GM21576 (cell line): Measurements from ENCODE around the gene RMND1.
A peak's percentile ranks its signal among the peaks of the same experiment; 100 is the strongest.

Experiments
- ATAC-seq: cut with Tn5 transposase; IDR thresholded peaks from one replicate; pipeline ENCODE4 v1.9.1; 2021; ENCODE audit warnings: mild to moderate bottlenecking, moderate library complexity; ENCODE audit not compliant: unreplicated experiment

Gene RMND1, protein sequence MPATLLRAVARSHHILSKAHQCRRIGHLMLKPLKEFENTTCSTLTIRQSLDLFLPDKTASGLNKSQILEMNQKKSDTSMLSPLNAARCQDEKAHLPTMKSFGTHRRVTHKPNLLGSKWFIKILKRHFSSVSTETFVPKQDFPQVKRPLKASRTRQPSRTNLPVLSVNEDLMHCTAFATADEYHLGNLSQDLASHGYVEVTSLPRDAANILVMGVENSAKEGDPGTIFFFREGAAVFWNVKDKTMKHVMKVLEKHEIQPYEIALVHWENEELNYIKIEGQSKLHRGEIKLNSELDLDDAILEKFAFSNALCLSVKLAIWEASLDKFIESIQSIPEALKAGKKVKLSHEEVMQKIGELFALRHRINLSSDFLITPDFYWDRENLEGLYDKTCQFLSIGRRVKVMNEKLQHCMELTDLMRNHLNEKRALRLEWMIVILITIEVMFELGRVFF

DNA sequence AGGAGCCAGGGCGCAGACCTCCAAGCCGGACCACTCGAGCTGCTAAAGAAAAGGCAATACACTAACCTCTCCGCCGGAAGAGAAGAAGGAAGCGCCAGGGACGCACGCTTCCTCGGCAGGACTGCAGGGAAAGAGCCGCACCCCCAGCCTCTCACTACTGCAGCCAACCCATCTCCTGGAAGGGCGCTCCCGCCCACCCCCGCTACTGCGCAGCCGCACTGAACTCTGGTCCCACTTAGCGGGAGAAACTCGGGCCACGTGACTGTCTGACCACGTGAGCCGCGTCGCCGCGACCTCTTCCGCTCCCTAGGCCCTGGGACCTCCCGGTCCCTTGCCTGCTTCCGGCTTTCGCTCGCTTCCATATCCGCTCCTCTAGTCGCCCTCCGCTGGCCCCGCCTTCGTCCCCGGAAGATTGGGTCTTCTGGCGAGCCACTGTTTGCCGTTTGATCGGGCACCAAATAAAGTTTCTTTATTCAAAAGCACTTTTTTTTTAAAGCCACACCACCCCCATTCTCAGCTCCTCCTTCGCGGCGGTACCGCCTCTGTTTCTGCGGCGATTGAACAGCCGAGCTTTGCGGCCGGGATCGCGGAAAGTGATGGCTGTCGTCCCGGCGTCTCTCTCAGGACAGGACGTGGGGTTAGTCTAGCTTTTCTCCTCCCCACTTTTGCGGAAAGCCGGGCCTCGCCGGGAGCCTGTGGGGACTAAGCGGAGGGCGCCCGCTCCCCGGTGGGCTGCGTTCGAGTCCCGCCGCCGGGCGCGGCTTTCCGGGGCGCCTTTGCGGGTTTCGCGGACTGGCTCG, at the start of gene RMND1:
Gene RMND1 (minus strand): TSS at position 177 of the 800 bp plus-strand sequence. CDS start 6,315 bp downstream, outside the sequence.
- ATAC-seq = peak; percentile 97

DNA sequence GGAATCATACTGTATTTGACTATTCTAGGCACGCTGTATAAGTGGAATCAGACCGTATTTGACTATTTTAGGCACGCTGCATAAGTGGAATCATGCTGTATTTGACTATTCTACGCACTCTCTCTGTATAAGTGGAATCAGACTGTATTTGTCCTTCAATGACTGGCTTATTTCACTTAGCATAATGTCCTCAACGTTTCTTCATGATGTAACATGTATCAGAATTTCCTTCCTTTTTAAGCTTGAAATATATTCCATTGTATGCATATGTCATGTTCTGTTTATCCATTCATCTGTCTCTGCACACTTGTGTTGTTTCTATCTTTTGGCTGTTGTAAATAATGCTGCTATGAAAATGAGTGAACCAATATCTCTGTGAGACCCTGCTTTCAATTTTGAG, 47.6 kb upstream of the RMND1 start:
- no peak for ATAC-seq

- ATAC-seq = peak; percentile 84
These were observed 46.4 kb upstream of the RMND1 start for GRCh38 chr6:151498327-151498726.

GRCh38 chr6:151497905-151498304, 46.0 kb upstream of the RMND1 start:
- peak; percentile 21 for ATAC-seq

DNA sequence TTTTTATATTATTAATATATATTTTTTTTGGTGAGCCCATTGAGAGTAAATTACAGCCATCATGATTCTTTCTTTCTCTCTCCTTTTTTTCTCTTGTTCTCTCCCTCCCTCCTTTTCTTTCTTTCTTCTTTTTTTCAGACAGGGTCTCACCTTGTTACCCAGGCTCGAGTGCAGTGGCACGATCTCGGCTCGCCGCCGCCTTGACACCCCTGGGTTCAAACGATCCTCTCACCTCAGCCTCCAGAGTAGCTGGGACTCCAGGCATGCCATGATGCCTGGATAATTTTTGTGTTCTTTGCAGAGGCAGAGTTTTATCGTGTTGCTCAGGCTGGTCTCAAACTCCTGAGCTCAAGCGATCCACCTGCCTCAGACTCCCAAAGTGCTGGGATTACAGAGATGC, 43.5 kb upstream of the RMND1 start:
- ATAC-seq = no peak

GRCh38 chr6:151494936-151495320, 43.0 kb upstream of the RMND1 start:
- ATAC-seq = no peak

GRCh38 chr6:151494235-151494935, 42.5 kb upstream of the RMND1 start:
- ATAC-seq = no peak

GRCh38 chr6:151493804-151494234, 41.9 kb upstream of the RMND1 start, which contains the start of gene CCDC170:
Gene CCDC170, plus strand, starts transcription at chr6:151494017. Its CDS starts 112 bp downstream, at chr6:151494129.
- no peak for ATAC-seq

- no peak for ATAC-seq
These were observed 41.4 kb upstream of the RMND1 start for GRCh38 chr6:151493161-151493803.

DNA sequence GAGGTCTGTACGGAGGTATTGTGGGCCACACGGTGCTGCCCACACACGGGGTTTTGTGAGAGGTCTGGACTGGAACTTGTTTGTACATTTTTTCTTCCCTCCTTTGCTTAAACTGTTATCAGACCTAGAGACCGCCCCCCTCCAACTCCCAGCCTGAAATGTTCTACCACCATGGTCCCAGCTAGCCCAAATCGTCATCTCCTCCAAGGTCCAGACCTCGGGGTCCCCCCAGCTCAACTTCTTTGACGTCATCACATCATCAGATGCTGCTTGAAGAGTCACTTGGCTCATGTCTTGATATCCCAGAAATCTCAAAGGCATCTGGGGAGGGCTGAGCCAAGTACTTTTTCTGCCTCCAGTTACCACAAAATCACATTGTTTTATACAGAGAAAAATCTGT, 39.1 kb upstream of the RMND1 start:
- ATAC-seq = no peak

GRCh38 chr6:151488226-151488625, 36.3 kb upstream of the RMND1 start:
- ATAC-seq = no peak

GRCh38 chr6:151483994-151484393, 32.1 kb upstream of the RMND1 start:
- no peak for ATAC-seq

DNA sequence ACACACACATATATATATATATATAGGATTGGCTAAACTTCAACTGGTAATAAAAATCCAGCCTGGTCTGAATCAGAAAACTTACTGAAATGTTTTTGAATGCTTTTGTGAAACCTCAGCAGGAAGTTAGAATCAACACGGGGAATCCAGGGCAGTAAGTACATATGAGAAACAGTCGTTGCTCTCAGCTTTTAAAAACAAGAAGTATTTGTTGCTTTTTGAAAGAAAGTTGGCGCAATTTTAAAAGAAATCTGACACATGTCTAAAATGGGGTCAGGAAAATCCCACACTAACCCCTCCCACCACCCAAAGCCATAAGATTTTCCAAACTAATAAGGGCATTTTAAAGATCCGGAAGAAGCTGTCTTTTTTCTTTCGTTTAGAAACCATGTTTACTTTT, 30.4 kb upstream of the RMND1 start:
- ATAC-seq = peak; percentile 82

DNA sequence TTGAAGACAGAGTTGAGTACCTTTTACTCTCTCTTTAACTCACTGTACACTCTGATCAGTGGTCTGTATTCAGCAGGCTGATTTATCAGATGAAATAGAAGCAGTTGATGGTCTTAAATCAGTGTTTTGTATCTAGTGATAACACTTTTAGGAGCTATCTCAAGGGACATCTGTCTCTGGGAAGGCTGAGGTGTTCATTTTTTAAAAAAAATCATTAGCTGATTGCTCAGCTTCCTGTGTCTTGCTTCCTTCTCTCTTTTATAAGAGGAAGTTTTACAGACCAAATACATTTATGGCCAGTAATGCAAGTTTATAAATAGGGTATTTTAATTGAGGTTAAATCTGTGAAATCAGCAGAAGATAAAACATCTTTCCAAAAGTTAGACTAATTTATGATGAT, 29.9 kb upstream of the RMND1 start:
- peak; percentile 38 for ATAC-seq

GRCh38 chr6:151478670-151479069, 26.7 kb upstream of the RMND1 start:
- no peak for ATAC-seq

DNA sequence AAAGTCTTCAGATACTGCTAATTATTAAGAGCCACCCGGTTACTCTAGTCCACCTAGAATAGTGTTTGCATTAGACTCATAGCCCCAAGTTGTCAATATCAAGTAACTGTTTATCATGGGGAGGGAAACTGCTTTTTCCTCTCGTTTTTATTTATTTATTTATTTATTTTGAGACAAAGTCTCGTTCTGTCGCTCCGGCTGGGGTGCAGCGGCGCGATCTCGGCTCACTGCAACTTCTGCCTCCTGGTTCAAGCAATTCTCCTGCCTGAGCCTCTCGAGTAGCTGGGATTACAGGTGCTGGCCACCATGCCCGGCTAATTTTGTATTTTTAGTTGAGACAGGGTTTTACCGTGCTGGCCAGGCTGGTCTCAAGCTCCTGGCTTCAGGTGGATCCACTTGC, 25.8 kb upstream of the RMND1 start:
- ATAC-seq = no peak

DNA sequence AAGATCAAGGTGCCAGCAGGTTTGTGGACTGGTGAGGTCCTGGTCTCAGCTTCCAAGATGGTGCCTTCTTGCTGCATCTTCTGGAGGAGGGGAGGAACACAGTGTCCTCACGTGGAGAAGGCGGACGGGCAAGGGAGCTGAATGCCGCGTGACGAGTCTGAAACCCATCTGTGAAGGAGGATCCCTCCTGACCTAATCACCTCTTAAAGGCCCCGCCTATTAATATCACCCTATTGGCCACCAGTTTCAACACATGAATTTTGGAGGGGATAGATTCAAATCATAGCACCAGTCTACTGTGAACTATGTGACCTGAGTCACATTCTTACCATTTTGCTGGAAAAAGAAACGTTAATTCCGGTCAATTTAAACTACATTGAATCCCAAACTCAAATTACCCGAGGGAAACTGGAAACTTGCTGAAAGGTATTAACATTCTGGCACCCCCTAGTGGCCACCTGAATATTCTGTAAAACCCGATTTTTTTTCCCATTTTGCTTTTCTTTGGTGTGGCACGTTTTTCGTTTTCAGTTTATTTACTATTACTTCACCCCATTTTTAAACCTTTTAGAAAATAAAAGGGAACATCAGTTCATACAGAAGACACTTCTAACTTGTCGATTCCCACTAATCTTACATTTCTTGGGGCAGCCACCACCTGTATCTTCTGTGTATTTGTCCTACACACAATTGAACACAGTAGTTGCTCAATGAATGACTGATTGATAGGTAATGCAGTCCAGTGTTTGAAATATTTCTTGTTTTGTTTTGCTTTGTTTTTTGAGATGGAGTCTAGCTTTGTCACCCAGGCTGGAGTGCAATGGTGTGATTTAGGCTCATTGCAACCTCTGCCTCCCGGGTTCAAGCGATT, 24.0 kb upstream of the RMND1 start:
- no peak for ATAC-seq

DNA sequence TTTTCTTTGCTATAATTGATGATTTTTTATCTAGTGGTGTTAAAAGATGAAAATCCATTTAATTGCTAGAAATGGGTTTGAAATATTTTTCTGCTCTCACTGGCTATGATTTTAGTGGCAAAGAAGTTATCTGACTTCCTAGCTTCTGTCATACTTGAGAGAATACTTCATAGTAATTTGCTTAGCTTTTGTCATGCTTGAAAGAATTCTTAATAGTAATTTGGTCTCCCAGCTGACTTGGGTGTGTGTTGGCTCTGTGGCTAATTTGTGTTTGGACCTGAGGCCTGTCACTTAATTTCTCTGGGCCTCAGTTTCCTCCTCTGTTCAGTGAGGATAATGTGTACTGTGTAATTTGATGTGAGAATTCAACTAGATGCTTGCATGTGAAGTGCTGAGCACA, 12.8 kb upstream of the RMND1 start:
- no peak for ATAC-seq

DNA sequence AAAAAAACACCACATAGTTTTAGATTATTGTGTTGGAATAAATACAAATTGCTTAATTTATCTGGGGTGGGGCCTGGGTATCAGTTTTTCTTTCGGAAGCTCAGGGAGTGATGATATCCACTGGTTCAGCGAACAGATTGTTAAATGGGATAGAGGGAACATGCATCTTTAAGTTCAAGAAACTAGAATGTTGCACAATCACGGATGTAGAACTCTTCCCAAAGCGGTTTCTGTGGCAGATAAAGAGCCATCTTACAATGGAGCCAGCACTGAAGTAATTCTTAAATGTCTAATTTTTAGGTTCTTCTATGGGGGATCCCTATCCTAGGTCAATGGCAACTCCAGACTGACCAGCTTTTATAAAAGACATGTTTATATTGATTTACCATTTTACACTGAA, 9.7 kb upstream of the RMND1 start:
- no peak for ATAC-seq
